Stomach (tissue), 9 donors: ENCODE data around the gene FGGY. TPM values are rescaled to one million over a fixed set of nuclear protein-coding genes. Genes with fewer than 3 reads are reported as not detected.

Experiments used
- DNase-seq, 2 donors: peaks; one replicate each; pipeline versions ENCODE4 v3.0.0 to v3.0.0-alpha.2; 2013 to 2019
- H3K27ac ChIP-seq, 5 donors: fragments of 200-600 bp in 4 of 5; sonication (generic) in 4 of 5; one replicate each; pipeline ENCODE4 v1.5.1; 2013 to 2019; ENCODE audit warnings: mild to moderate bottlenecking in 1 of 5, moderate library complexity in 1 of 5
- H3K27me3 ChIP-seq, 3 donors: fragments of 200-600 bp; sonication (generic); one replicate each; pipeline ENCODE4 v1.5.1; 2017 to 2019; ENCODE audit warnings: mixed run types in 1 of 3
- H3K36me3 ChIP-seq, 4 donors: fragments of 200-600 bp; sonication (generic); 1 replicate in 3 of 4; 2 replicates in 1 of 4; pipeline ENCODE4 v1.5.1; 2016 to 2019
- H3K4me1 ChIP-seq, 4 donors: fragments of 200-600 bp; sonication (generic); one replicate each; pipeline ENCODE4 v1.5.1; 2016 to 2019
- H3K4me3 ChIP-seq, 4 donors: fragments of 200-600 bp; sonication (generic) in 3 of 4; one replicate each; pipeline ENCODE4 v1.5.1; 2016 to 2019; ENCODE audit warnings: mild to moderate bottlenecking in 1 of 4
- H3K9me3 ChIP-seq, 4 donors: fragments of 200-600 bp; sonication (generic); one replicate each; pipeline ENCODE4 v1.5.1; 2016 to 2019
- EP300 ChIP-seq: sonication (generic); formaldehyde crosslinking; IDR thresholded peaks from one replicate; pipeline ENCODE4 v1.6.1; 2017; ENCODE audit warnings: antibody characterized with exemption
- POLR2A ChIP-seq, 4 donors: fragments of 450-650 bp; IDR thresholded peaks; one replicate each; pipeline ENCODE4 v1.6.1; 2016; ENCODE audit warnings: antibody characterized with exemption in 4 of 4, control low read depth in 2 of 4, mild to moderate bottlenecking in 1 of 4, moderate library complexity in 1 of 4
- POLR2AphosphoS5 ChIP-seq, 3 donors: sonication (generic); formaldehyde crosslinking; IDR thresholded peaks; one replicate each; pipeline ENCODE4 v1.6.1; 2016; ENCODE audit warnings: antibody characterized with exemption in 3 of 3
- WGBS, 5 donors: extraction: QIAGEN DNeasy Blood & Tissue Kit in 3 of 5; methylation state at CpG; one replicate each; pipeline versions ENCODE4 v1.1.5 to v1.1.7; 2013 to 2018; 5-methylcytosine and 5-hydroxymethylcytosine counted together
- intact Hi-C: fragments of 100-400 bp; cut with DNase I; formaldehyde crosslinking; loops from one replicate; pipeline ENCODE4 v1.15.1; 2023; ENCODE audit warnings: low total_unique reads
- polyA plus RNA-seq, 3 donors: library from polyadenylated mRNA; stranded (reverse); fragments of 200-250 nt; gene quantifications; one replicate each; pipeline ENCODE4 v1.2.3, GENCODE V29; 2013
- total RNA-seq, 5 donors: library from RNA; depleted of rRNA; stranded (reverse); fragments of >200 nt; gene quantifications; one replicate each; pipeline versions ENCODE4 v1.1.0 to v1.2.3, GENCODE V29; 2014 to 2016
- TF ChIP-seq, protein P1 (sequence below), 7 experiments: fragments of 450-650 bp in 4 of 7; fragments of 200-600 bp in 3 of 7; sonication (generic) in 3 of 7; IDR thresholded peaks; one replicate each; pipeline ENCODE4 v1.5.1; 2016 to 2019; ENCODE audit warnings: antibody characterized with exemption in 7 of 7, control low read depth in 2 of 7, mild to moderate bottlenecking in 1 of 7
- donor health status: healthy with polysubstance abuse.
- donor health status: Bipolar disorder and iron deficiency.
- donor health status: healthy.

The FGGY gene
- total and polyA plus RNA-seq, 8 donors = 6.2 to 40.6 (median 10.8) TPM

GRCh38 chr1:59427784-59428183 lies 130.9 kb downstream of the FGGY start:
- peaks cover 8 to 18% (median 12%) of the 10 kb centered on the region in 4 donors for H3K4me1 ChIP-seq
- H3K36me3 ChIP-seq = no peaks in the 10 kb centered on the region
- no peak for DNase-seq
- H3K27ac ChIP-seq = no peak overlapping the region
- no peaks in the 10 kb centered on the region for H3K27me3 ChIP-seq
- no peak overlapping the region for H3K4me3 ChIP-seq
- TF ChIP-seq EP300 = no peak
- TF ChIP-seq, protein P1, sequence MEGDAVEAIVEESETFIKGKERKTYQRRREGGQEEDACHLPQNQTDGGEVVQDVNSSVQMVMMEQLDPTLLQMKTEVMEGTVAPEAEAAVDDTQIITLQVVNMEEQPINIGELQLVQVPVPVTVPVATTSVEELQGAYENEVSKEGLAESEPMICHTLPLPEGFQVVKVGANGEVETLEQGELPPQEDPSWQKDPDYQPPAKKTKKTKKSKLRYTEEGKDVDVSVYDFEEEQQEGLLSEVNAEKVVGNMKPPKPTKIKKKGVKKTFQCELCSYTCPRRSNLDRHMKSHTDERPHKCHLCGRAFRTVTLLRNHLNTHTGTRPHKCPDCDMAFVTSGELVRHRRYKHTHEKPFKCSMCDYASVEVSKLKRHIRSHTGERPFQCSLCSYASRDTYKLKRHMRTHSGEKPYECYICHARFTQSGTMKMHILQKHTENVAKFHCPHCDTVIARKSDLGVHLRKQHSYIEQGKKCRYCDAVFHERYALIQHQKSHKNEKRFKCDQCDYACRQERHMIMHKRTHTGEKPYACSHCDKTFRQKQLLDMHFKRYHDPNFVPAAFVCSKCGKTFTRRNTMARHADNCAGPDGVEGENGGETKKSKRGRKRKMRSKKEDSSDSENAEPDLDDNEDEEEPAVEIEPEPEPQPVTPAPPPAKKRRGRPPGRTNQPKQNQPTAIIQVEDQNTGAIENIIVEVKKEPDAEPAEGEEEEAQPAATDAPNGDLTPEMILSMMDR (IDR thresholded peaks at IDR 0.05) = no peak
- TF ChIP-seq POLR2AphosphoS5 (IDR thresholded peaks at IDR 0.05) = no peak
- no peak for TF ChIP-seq POLR2A (IDR thresholded peaks at IDR 0.05)
- H3K9me3 ChIP-seq = no peaks in the 10 kb centered on the region
- intact Hi-C loops = no loop called here

DNA sequence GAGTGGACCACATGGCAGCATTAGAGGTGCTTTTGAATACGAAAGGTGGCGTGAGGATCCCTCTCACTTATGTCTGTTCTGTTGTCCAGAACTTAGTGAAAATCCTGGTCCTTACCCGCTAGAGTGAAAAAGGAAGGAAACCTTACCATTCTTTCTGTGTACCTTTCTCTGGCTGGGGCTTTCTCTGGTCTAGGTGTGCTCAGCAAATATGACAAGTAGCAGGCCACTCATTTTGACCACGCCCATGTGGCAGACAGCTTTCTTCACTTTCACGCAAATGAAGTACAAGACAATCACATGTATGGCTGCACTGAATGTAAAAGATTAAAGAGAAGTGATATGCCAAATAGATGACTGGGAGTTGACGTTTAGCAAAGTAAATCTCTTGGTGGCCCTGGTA lies 131.9 kb downstream of the FGGY start:
- no peaks in the 10 kb centered on the region for H3K27me3 ChIP-seq
- no peaks in the 10 kb centered on the region for H3K9me3 ChIP-seq
- intact Hi-C loops = no loop called here
- H3K27ac ChIP-seq = no peak overlapping the region
- no peaks in the 10 kb centered on the region for H3K36me3 ChIP-seq
- H3K4me3 ChIP-seq = no peak overlapping the region
- 77 to 94% (median 87%) methylated on average over 6 of the region's 6 CpGs for WGBS, 5 donors
- no peak for TF ChIP-seq POLR2A (IDR thresholded peaks at IDR 0.05)
- DNase-seq = no peak
- H3K4me1 ChIP-seq = peaks cover 0 to 9% (median 4%) of the 10 kb centered on the region in 4 donors

DNA sequence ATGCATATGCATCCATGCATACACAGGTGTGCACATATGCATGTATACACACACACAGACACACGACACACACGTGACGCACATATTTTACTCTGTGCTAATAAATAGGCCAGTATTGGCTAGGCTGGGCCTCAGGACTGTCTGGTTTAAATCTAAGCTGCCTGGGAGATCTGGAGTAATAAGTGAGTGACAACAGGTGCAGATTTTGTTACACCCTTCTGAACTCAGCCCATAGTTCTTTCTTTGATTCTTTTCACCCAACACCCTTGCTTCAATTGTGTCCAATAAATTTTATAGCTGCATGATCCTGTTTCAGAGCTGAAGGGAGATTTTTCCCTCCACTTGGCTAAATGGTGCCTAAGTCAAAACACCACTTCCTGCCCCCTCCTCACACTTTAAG lies 132.8 kb downstream of the FGGY start:
- Histone ChIP-seq H3K4me3 (no peak overlapping the region), H3K4me1 (peaks cover 0 to 9% (median 4%) of the 10 kb centered on the region in 4 donors), H3K9me3 (no peaks in the 10 kb centered on the region), H3K27ac (no peak overlapping the region), H3K36me3 (no peaks in the 10 kb centered on the region), H3K27me3 (no peaks in the 10 kb centered on the region)
- intact Hi-C loops = no loop called here
- 90 to 98% (median 94%) methylated on average over 3 of the region's 3 CpGs for WGBS, 5 donors
- no peak for TF ChIP-seq EP300
- TF ChIP-seq POLR2AphosphoS5 (IDR thresholded peaks at IDR 0.05) = no peak
- no peak for TF ChIP-seq POLR2A (IDR thresholded peaks at IDR 0.05)
- TF ChIP-seq, protein P1 (IDR thresholded peaks at IDR 0.05) = no peak
- no peak for DNase-seq

GRCh38 chr1:59431566-59432294 lies 134.8 kb downstream of the FGGY start:
- intact Hi-C loops = no loop called here
- Histone ChIP-seq H3K27ac (no peak overlapping the region), H3K9me3 (no peaks in the 10 kb centered on the region), H3K4me3 (no peak overlapping the region), H3K4me1 (peaks cover 0 to 7% (median 2%) of the 10 kb centered on the region in 4 donors), H3K36me3 (no peaks in the 10 kb centered on the region), H3K27me3 (no peaks in the 10 kb centered on the region)
- TF ChIP-seq, protein P1 (IDR thresholded peaks at IDR 0.05) = no peak
- no peak for TF ChIP-seq POLR2AphosphoS5 (IDR thresholded peaks at IDR 0.05)
- TF ChIP-seq EP300 = no peak
- no peak for TF ChIP-seq POLR2A (IDR thresholded peaks at IDR 0.05)
- WGBS, 5 donors = 77 to 85% (median 82%) methylated on average over 3 of the region's 3 CpGs
- DNase-seq = no peak
